GM18858 (cell line): ENCODE measurements around the gene DPP9.

Experiments
- ATAC-seq: cut with Tn5 transposase; IDR thresholded peaks from one replicate; pipeline ENCODE4 v1.9.1; 2021; ENCODE audit not compliant: unreplicated experiment

The DPP9 gene

GRCh38 chr19:4636761-4637160 lies 86.9 kb downstream of the DPP9 start:
- no peak for ATAC-seq

- no peak for ATAC-seq
These were observed 87.4 kb downstream of the DPP9 start for GRCh38 chr19:4636151-4636717.

GRCh38 chr19:4635754-4636116 lies 87.9 kb downstream of the DPP9 start:
- no peak for ATAC-seq

- no peak for ATAC-seq
These were observed 90.3 kb downstream of the DPP9 start for GRCh38 chr19:4633140-4633967.
